GM19238 (cell line): ENCODE measurements around the gene RSF1.
"Not testable (repeated sequence)": the region's sequence is repeated elsewhere in the genome, so short reads cannot be mapped to it uniquely, and the experiment has no call there.

ENCODE experiments used
- DNase-seq: peaks from one replicate; pipeline ENCODE4 v3.0.0; 2011; ENCODE audit warnings: low spot score; ENCODE audit not compliant: insufficient read length

RSF1 gene

GRCh38 chr11:77820565-77821348, at the start of gene RSF1, which contains the start of gene AAMDC:
TSS of gene RSF1 (minus strand) at chr11:77820722. CDS start at chr11:77820714, 8 bp downstream.
TSS of gene AAMDC (plus strand) at chr11:77821144. CDS start at chr11:77842497, 21,353 bp downstream.
- peak; percentile 88 for DNase-seq

- DNase-seq: no peak
Measured at GRCh38 chr11:77868744-77869143, 48.2 kb upstream of the RSF1 start.

- no peak for DNase-seq
Measured at GRCh38 chr11:77866336-77866735, 45.8 kb upstream of the RSF1 start.

GRCh38 chr11:77865805-77866204, 45.3 kb upstream of the RSF1 start:
- DNase-seq: no peak

- DNase-seq: not testable (repeated sequence)
Measured at GRCh38 chr11:77861444-77861843, 40.9 kb upstream of the RSF1 start.

DNA sequence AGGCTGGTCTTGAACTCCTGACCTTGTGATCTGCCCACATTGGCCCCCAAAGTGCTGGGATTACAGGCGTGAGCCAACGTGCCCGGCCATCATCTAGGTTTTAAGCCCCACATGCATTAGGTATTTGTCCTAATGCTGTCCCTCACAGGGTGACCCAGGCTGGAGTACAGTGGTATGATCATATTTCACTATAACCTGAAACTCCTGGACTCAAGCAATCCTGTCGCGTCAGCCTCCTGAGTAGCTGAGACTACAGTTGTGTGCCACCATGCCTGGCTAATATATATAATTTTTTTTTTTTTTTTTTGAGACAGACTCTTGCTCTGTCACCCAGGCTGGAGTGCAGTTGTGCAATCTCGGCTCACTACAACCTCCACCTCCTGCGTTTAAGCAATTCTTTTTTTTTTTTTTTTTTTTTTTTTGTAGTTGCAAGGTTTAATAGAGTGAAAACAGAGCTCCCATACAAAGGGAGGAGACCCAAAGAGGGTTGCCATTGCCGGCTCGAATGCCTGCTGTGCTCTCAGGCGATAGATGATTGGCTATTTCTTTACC, 37.5 kb upstream of the RSF1 start:
- not testable (repeated sequence) for DNase-seq

DNA sequence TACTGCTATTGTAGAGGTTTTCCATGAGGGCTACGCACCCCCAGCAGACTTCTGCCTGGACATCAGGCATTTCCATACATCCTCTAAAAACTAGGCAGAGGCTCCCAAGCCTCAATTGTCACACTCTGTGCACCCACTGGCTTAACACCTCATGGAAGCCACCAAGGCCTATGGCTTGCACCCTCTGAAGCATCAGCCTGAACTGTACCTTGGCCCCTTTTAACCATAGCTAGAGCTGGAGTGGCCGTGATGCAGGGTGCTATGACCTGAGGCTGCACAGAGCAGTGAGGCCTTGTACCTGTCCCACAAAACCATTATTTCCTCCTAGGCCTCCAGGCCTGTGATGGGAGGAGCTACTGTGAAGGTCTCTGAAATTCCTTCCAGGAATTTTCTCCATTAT, 34.3 kb upstream of the RSF1 start:
- DNase-seq: no peak

DNA sequence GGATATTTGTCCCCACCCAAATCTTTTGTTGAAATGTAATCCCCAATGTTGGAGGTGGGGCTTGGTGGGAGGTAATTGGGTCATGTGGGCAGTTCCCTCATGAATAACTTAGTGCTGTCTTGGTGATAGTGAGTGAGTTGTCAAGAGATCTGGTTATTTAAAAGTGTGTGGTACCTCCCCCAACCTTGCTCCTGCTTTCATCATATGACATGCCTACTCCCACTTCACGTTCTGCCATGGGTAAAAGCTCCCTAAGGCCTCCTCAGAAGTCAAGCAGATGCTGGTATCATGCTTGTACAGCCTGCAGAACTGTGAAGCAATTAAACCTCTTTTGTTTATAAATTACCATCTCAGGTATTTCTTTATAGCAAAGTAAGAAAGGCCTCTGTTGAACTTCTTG, 31.0 kb upstream of the RSF1 start:
- DNase-seq: no peak

GRCh38 chr11:77843700-77844099, 23.2 kb upstream of the RSF1 start:
- not testable (repeated sequence) for DNase-seq

DNA sequence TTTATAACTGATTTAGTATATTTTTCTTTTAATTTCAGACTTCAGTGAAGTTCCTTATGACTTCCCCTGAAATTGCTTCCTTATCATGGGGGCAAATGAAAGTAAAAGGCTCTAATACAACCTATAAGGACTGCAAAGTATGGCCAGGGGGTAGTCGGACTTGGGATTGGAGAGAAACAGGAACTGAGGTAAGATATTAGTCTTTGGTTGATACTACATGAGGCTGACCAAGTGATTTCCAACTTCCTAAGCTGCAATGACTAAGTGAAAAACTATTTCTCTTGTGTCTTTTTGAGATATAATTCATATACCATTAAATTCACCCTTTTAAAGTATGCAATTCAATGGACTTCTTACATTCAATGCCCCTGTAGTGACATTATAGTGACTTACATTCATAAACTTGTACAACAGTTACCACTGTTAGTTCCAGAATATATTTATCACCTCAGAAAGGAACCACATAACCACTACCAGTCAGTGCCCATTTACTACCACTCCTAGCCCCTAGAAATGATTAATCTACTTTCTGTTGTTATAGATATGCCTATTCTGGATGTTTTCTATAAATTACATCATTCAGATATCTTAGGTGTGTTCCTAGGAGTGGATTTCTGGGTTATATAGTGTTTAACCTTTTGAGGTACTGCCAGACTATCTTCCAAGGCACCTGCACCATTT, 22.1 kb upstream of the RSF1 start:
- no peak for DNase-seq

- no peak for DNase-seq
Measured at GRCh38 chr11:77833302-77833701, 12.8 kb upstream of the RSF1 start.

- DNase-seq: no peak
Measured at GRCh38 chr11:77828926-77829325, 8.4 kb upstream of the RSF1 start.

GRCh38 chr11:77823775-77824174, 3.3 kb upstream of the RSF1 start:
- no peak for DNase-seq

DNA sequence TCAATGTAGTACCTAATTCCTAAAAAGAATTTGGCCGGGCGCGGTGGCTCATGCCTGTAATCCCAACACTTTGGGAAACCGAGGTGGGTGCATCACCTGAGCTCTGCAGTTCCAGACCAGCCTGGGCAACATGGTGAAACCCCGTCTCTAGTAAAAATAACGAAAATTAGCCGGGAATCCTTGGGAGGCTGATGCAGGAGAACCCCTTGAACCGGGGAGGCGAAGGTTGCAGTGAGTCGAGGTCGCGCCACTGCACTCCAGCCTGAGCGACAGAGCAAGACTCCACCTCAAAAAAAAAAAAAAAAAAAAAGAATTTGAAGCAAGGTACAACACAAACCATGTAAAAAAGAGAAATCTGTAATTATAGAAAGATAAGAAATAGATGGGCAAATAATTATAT, 1.6 kb upstream of the RSF1 start:
- not testable (repeated sequence) for DNase-seq

DNA sequence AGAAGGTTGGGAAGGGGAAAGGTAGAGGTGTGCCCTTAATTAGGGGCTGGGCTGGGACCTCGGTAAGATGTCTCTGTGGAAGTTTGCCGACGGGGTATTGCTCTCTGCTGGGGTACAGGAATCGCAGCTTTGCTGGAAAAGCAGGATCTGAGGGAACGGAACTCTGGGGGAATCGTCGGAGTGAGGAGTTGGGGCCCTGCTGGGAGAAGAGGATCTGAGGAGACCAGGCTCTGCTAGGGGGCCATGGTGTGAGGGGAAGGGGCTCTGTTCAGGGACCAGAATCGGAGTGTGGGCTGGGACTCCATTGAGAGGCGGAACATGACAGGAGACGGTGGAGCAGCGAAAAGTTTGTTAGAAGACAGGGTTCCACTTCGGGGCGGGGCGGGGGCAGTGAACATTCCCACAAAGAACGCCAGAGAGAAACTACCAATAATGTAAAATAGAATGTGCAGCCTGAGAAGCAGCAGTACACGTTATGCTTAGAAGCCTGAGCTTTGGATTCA, 878 bp upstream of the RSF1 start:
- no peak for DNase-seq

DNA sequence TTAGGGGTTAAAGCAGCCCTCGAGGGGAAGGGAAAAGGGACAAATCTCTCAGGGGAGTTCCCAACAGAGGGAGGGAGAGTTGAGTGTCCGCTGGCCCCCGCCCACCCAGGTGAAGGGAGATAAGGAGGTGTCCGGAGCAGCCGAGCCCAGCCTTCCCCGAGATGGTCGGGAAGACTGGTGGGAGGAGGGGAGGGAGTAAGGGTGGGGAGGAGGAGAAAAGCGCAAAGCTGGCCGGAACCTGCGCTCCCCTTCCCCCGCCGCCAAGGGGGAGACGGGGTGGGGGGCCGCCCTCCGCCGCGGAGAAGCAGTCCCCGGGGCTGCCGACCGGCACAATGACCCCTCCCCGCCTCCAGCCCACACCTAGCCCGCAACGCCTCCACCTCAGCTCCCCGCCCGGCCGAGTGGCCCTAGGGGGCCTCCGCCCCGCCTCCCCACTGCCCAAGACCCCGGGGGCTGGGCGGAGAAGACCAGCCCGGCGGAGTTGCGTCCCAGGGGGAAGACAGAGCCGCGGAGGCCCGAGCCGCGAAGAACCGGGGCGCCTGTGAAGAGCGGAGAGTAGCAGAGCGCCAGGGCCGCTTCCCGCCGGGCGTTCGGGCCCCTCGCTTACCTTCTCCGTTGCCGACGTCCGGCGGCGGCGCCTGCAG, 479 bp downstream of the RSF1 start:
- DNase-seq: no peak

DNA sequence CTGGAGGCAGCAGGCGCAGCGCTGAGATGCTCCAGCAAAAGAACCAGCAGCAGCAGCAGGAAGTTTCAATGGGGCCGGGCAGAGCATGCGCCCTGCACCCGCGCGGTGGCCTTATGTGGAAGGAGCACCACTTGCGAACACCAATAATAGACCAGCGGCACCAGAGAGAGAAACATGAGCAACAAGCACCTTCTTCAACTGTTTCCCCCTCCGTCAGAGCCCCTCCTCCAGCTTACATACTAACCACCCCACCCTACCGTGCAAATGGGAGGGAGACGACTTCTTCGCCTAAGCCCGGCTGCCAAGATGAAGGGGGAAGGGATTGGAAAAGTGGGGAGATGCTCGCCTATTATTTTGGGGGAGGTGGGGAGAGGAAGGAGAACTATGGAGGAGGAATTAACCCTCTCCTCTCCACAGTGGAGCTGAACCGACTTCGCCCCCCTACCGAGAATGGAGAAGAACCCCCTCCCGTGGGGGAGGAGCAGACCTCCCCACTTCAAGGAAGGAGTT, 1.1 kb downstream of the RSF1 start:
- peak; percentile 53 for DNase-seq

- DNase-seq: no peak
Measured at GRCh38 chr11:77815459-77815858, 5.1 kb downstream of the RSF1 start.

DNA sequence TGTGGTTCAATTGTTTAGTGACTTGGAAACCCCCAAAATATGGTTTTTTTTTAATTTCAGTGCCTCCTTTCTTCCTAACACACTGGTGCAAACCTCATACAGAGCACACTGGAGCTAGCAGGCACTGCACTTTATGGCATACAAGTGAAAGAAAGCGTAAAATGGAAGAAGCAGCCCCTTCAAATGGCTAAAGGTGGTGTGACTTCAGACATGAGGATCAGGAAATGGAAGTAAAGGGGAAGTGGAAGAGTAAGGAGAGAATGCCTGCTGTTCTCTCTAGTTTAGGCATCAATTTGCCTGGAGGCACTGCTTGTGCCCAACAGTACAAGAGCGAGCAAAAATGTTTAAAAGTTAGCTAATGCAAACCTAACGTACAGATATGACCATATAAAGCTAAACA, 5.7 kb downstream of the RSF1 start:
- no peak for DNase-seq

GRCh38 chr11:77813256-77813655, 7.3 kb downstream of the RSF1 start:
- no peak for DNase-seq

GRCh38 chr11:77806993-77807392, 13.5 kb downstream of the RSF1 start:
- DNase-seq: no peak

GRCh38 chr11:77806415-77806814, 14.1 kb downstream of the RSF1 start:
- no peak for DNase-seq
